ENCODE measurements around the gene BRAF.

Gene BRAF

GRCh38 chr7:140673063-140673773 lies 251.5 kb downstream of the BRAF start:
- TF ChIP-seq ZFP3 (CRISPR knock-in tag; IDR thresholded peaks at IDR 0.05) (no peak), CREB5 (CRISPR knock-in tag; IDR thresholded peaks at IDR 0.05; ENCODE audit: low read depth) (no peak), PPARA (CRISPR knock-in tag; IDR thresholded peaks at IDR 0.05; ENCODE audit: borderline replicate concordance) (no peak), ISL1 (CRISPR knock-in tag; IDR thresholded peaks at IDR 0.05) (no peak)
- peak; percentile 65 for ATAC-seq

DNA sequence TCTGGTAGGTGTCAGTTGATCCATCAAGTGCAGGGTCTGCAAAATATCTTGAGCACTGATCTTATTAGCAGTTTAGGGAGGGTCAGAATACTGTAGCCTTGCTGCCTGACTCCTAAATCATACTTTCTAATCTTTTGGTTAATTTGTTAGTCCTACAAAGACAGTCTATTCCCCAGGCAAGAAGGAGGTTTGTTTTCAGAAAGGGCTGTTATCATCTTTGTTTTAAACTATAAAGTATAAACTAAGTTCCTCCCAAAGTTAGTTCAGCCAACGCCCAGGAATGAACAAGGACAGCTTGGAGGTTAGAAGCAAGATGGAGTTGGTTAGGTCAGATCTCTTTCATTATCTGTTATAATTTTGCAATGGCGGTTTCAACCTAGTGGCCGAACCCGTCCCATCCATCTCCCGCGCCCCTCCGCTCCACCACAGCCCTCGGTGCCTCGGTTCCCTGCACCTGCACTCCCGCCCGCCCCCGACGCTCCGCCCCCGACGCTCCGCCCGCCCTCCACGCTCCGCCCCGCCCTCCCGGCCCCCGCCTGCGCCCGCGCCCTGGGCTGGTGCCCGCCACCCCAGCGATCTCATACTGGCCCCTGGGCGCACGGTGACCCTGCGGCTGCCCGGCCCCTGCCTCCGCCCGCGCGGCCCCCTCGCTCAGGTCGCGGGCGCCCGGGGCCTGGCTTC lies 252.2 kb downstream of the BRAF start, which contains the start of gene ADCK2:
Gene ADCK2 (plus strand): TSS at position 564 of the 681 bp plus-strand sequence. CDS start 386 bp downstream, outside the sequence.
- ATAC-seq, result peak; percentile 72

More for the DNA sequence above, 252.2 kb downstream of the BRAF start, which contains the start of gene ADCK2:
- no peak for TF ChIP-seq PPARA (CRISPR knock-in tag; IDR thresholded peaks at IDR 0.05; ENCODE audit: borderline replicate concordance)
- TF ChIP-seq, protein P1, sequence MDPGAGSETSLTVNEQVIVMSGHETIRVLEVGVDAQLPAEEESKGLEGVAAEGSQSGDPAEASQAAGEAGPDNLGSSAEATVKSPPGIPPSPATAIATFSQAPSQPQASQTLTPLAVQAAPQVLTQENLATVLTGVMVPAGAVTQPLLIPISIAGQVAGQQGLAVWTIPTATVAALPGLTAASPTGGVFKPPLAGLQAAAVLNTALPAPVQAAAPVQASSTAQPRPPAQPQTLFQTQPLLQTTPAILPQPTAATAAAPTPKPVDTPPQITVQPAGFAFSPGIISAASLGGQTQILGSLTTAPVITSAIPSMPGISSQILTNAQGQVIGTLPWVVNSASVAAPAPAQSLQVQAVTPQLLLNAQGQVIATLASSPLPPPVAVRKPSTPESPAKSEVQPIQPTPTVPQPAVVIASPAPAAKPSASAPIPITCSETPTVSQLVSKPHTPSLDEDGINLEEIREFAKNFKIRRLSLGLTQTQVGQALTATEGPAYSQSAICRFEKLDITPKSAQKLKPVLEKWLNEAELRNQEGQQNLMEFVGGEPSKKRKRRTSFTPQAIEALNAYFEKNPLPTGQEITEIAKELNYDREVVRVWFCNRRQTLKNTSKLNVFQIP (CRISPR knock-in tag; IDR thresholded peaks at IDR 0.05; ENCODE audit: borderline replicate concordance, low read depth), result no peak
- TF ChIP-seq, protein P2, sequence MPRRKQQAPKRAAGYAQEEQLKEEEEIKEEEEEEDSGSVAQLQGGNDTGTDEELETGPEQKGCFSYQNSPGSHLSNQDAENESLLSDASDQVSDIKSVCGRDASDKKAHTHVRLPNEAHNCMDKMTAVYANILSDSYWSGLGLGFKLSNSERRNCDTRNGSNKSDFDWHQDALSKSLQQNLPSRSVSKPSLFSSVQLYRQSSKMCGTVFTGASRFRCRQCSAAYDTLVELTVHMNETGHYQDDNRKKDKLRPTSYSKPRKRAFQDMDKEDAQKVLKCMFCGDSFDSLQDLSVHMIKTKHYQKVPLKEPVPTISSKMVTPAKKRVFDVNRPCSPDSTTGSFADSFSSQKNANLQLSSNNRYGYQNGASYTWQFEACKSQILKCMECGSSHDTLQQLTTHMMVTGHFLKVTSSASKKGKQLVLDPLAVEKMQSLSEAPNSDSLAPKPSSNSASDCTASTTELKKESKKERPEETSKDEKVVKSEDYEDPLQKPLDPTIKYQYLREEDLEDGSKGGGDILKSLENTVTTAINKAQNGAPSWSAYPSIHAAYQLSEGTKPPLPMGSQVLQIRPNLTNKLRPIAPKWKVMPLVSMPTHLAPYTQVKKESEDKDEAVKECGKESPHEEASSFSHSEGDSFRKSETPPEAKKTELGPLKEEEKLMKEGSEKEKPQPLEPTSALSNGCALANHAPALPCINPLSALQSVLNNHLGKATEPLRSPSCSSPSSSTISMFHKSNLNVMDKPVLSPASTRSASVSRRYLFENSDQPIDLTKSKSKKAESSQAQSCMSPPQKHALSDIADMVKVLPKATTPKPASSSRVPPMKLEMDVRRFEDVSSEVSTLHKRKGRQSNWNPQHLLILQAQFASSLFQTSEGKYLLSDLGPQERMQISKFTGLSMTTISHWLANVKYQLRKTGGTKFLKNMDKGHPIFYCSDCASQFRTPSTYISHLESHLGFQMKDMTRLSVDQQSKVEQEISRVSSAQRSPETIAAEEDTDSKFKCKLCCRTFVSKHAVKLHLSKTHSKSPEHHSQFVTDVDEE (CRISPR knock-in tag; IDR thresholded peaks at IDR 0.05), result no peak
- TF ChIP-seq ZNF565 (CRISPR knock-in tag; conservative IDR thresholded peaks at IDR 0.05; ENCODE audit: low read depth), result no peak
- TF ChIP-seq PATZ1 (CRISPR knock-in tag; IDR thresholded peaks at IDR 0.05; ENCODE audit: borderline replicate concordance), result no peak
- no peak for TF ChIP-seq ARNTL (CRISPR knock-in tag; IDR thresholded peaks at IDR 0.05; ENCODE audit: borderline replicate concordance, low read depth)
- TF ChIP-seq TOX (CRISPR knock-in tag; IDR thresholded peaks at IDR 0.05; ENCODE audit: borderline replicate concordance), result no peak
- no peak for TF ChIP-seq ESRRG (CRISPR knock-in tag; IDR thresholded peaks at IDR 0.05)
- TF ChIP-seq OSR1 (CRISPR knock-in tag; IDR thresholded peaks at IDR 0.05), result no peak
- no peak for TF ChIP-seq CREB5 (CRISPR knock-in tag; IDR thresholded peaks at IDR 0.05; ENCODE audit: low read depth)
- no peak for TF ChIP-seq ZNF70 (CRISPR knock-in tag; IDR thresholded peaks at IDR 0.05)
- TF ChIP-seq ISL1 (CRISPR knock-in tag; IDR thresholded peaks at IDR 0.05), result no peak
- TF ChIP-seq CSDC2 (CRISPR knock-in tag; IDR thresholded peaks at IDR 0.05), result no peak
- no peak for TF ChIP-seq ZFP3 (CRISPR knock-in tag; IDR thresholded peaks at IDR 0.05)
- no peak for TF ChIP-seq GLIS3 (CRISPR knock-in tag; IDR thresholded peaks at IDR 0.05)
- no peak for TF ChIP-seq ZNF8 (CRISPR knock-in tag; IDR thresholded peaks at IDR 0.05)
- no peak for TF ChIP-seq ZFP30 (CRISPR knock-in tag; IDR thresholded peaks at IDR 0.05)
- TF ChIP-seq BACH2 (CRISPR knock-in tag; IDR thresholded peaks at IDR 0.05; ENCODE audit: borderline replicate concordance), result no peak
- no peak for TF ChIP-seq CSRNP3 (CRISPR knock-in tag; IDR thresholded peaks at IDR 0.05)
- no peak for TF ChIP-seq TCF4 (CRISPR knock-in tag; IDR thresholded peaks at IDR 0.05; ENCODE audit: borderline replicate concordance)
